Sciatic nerve (tissue), 2 donors: ENCODE data around the gene KATNAL1. TPM values are rescaled to one million over a fixed set of nuclear protein-coding genes. Genes with fewer than 3 reads are reported as not detected.
"Not testable (repeated sequence)": the region's sequence is repeated elsewhere in the genome, so short reads cannot be mapped to it uniquely, and the experiment has no call there.

Source experiments
- ATAC-seq: fragments of 200-7000 bp; cut with Tn5 transposase; one replicate; pipeline ENCODE4 v1.9.1; 2020; ENCODE audit warnings: mild to moderate bottlenecking, moderate library complexity
- DNase-seq: peaks from one replicate; pipeline ENCODE4 v3.0.0-alpha.2; 2020; ENCODE audit warnings: low spot score
- intact Hi-C: fragments of 100-400 bp; cut with DNase I; formaldehyde crosslinking; loops from one replicate; pipeline ENCODE4 v1.14.2; 2022
- total RNA-seq: library from RNA; stranded (reverse); fragmentation: NEBNext Ultra II Directional; extraction: Animal tissue kit (Norgen Biotek cat#: 25700); gene quantifications from one replicate; pipeline ENCODE4 v1.2.1, GENCODE V29; 2021
- donor health status: DM: no; HTN: no; CAD: no.
- donor health status: DM: no; HTN: no; CAD: no.

The KATNAL1 gene
- total RNA-seq, 1 donor from 2014 or later = 53.3 TPM

DNA sequence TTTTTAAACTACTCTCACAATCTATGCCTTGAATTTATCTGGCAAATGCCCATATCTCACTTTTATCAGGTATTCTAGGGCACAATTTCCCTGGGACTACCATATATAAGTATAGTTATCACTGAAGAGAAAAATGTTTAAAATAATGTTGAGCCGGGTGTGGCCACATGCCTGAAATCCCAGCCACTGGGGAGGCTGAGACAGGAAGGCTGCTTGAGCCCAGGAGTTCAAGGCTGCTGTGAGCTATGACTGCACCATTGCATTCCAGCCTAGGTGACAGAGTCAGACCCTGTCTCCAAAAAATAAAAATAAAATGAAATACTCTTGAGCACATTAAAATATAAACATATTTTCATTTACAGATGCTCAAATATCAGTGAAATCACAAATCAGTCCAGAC, 4.1 kb downstream of the KATNAL1 start:
- DNase-seq (no peak), ATAC-seq (no peak)
- intact Hi-C loops = no loop called here

DNA sequence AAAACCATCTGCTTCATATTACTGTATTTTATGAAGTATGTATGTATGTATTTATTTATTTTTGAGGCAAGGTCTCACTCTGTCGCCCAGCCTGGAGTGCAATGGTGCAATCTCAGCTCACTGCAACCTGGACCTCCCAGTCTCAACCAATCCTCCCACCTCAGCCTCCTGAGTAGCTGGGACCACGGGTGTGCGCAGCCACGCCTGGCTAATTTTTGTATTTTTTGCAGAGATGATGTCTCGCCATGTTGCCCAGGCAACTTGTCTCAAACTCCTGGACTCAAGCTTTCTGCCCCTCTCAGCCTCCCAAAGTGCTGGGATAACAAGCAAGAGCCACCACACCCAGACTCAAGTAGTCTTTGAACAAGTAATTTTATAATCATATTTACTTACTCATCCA, 5.5 kb downstream of the KATNAL1 start:
- intact Hi-C loops = no loop called here
- ATAC-seq (no peak), DNase-seq (no peak)

DNA sequence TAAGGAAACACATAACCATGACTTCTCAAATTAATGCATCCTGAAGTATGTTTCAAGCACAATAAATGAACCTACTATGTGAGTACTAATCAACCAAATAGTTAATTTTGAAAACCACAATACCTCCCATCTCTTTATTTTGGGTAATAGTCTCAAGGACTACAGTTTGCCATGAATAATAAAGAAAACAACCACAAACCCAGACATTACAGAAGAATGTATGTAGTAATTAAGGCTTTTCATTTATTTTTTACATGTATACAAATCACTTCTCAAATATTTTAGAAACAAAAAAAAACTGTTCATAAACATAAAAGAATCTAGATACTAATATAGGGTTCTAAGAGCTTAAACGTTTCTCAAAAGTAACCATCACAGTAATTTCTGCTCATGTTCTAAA, 6.8 kb downstream of the KATNAL1 start:
- no peak for DNase-seq
- intact Hi-C loops = no loop called here
- no peak for ATAC-seq

DNA sequence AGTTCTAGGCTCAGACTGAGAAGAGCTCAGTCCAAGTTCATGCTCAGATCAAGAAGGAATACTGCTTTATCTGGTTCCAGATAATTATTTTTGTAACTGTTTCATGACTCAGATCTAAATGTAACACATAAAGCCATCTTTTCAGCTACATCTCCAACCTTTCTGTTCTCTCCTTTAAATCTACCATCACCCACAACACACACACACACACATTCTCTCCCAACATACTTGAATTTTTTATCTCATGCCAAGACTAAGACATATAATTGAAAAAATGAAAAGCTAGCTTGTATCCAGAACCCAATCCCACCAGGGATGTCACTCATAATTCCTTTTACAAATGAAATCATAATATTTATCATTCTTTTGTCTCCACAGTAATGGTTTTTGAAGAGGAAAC, 7.6 kb downstream of the KATNAL1 start:
- intact Hi-C loops = no loop called here
- DNase-seq (no peak), ATAC-seq (no peak)

DNA sequence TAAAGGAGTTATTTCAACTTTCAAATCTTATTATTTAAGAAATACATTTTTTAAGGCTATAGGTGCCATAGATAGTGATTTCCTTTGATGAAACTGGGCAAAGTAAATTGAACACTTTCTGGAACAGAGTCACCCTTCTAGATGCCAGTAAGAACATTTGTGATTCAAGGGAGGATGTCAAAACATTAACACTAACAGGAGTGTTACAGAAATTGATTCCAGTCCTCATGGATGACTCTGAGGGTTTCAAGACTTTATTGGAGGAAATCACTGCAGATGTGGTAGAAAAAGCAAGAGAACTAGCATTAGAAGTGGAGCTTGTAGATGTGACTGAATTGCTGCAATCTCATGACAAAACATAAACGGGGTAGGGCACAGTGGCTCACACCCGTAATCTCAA, 12.2 kb downstream of the KATNAL1 start:
- DNase-seq (no peak), ATAC-seq (no peak)
- intact Hi-C loops = no loop called here

DNA sequence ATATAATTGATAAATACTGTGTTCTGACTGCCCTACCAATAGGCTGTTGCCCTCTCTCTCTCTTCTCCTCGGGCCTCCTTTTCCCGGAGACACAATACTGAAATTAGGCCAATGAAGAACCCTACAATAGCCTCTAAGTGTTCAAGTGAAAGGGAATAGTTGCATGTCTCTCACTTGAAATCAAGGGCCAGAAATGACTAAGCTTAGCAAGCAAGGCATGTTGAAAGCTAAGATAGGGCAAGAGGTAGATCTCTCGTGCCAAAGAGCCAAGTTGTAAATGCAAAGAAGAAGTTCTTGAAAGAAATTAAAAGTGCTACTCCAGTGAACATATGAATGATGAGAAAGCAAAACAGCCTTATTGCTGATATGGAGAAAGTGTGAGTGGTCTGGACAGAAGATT, 13.3 kb downstream of the KATNAL1 start:
- intact Hi-C loops = no loop called here

DNA sequence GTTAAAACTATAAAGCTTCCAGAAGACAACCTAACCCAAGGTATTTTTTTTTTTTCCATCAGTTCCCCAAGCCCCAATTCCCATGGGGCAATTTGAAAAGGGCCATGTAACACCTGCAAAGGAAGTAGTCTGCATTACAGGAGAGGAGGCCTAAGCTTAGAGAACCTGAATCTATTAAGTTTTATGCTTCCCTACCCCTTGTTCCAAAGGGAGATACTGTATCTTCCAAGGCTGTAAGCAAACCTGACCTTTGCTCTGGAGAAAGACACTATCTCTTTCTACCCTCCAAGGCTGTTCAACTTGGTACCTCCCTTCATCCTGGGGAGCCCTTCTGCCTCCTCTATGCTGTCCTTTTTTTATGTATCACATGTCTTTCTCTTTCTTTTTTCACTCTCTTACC, 15.0 kb downstream of the KATNAL1 start:
- ATAC-seq (no peak), DNase-seq (no peak)
- intact Hi-C loops = no loop called here

More for the DNA sequence above, 13.3 kb downstream of the KATNAL1 start:
- no peak for DNase-seq
- no peak for ATAC-seq

DNA sequence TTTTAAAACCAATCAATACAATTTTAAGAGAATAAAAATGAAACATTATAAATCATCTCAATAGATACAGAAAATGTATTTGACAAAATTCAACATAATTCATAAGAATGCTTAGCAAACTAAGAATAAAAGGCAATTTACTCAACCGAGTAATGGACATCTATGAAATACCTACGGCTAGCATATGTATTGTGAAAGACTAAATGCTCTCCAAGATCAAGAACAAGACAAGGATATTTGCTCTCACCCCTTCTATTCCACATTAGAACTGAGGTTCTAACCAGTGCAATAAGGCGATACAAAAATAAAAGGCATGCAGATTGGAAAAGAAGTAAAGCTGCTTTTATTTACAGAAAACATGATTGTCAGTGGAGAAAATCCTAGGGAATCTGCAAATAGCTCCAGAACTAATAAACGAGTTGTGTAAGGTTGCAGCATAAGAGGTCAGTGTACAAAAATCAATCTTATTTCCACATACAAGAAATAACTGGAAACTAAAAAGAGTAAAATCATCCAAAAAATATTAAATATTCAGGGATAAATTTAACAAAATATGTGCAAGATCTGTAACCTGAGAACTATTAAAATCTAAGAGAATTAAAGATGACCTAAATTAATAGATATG, 16.4 kb downstream of the KATNAL1 start:
- no peak for ATAC-seq
- DNase-seq = no peak

DNA sequence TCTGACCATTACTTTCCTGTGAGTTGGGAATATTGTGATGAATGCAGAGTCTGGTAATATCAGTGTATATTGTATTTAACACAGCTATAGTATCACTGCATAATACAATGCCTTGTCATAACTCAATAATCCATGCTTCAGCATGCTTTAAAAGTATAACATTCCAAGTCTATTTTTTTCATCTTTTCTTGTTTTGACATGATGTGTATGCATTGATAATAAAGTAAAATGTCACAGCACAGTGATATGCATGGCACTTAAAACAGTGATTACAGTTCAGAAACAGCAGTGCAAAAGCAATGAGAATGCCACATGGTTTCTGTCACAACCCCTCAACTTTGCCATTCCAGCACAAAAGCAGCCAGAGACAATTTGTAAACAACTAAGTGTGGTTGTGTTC, 17.8 kb downstream of the KATNAL1 start:
- DNase-seq (no peak), ATAC-seq (no peak)
- intact Hi-C loops = no loop called here

More for the DNA sequence above, 16.4 kb downstream of the KATNAL1 start:
- intact Hi-C loops = no loop called here

DNA sequence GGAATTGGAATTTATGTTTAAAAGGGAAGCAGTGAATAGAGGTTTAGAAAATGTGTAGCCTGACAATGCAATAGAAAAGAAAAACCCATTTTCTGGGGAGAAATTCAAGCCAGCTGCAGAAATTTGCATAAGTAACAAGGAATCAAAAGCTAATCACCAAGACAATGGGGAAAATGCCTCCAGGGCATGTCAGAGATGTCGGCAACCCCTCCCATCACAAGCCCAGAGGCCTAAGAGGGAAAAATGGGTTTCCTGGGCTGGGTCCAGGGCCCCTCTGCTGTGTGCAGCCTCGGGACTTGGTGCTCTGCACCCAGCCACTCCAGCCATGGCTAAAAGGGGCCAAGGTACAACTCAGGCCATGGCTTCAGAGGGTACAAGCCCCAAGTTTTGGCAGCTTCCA, 21.3 kb downstream of the KATNAL1 start:
- DNase-seq, ATAC-seq, intact Hi-C loops: not testable (repeated sequence)

DNA sequence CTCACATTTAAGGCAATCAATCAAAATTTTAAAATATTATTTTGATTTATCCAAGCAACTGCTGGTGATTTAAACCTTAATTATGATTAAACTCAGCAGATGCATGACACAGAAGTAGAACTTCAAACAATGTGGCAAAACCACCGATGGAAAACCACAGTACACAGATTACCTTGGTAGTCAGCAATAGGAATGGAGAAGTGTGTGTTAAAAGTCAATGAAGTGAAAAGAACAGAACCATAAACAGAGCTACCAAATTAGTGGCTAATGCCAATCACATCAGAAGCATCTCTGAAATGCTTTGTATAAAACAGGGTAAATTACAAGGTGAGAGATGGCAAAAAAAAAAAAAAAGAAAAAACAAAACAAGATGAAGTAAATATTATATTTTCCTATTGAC, 31.2 kb downstream of the KATNAL1 start:
- ATAC-seq (no peak), DNase-seq (no peak)
- intact Hi-C loops = no loop called here

DNA sequence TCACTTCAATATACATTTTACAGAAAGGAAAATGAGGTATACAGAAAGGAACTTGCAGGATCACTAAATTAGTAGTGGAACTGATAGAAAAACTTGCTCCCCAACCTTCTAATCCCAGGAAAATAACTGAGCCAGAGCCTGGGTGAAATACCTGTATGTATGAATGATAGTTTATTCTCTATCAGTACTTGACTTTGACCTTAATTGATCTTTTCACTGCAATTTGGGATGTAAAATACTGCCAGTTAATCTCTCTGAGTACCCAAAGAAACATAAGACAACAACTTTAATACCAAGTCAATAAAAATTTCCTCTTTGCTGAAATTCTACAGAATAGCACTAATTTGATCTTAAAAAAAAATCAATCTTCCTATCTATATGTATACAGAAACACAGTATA, 33.3 kb downstream of the KATNAL1 start:
- intact Hi-C loops = no loop called here
- ATAC-seq = no peak
- no peak for DNase-seq

DNA sequence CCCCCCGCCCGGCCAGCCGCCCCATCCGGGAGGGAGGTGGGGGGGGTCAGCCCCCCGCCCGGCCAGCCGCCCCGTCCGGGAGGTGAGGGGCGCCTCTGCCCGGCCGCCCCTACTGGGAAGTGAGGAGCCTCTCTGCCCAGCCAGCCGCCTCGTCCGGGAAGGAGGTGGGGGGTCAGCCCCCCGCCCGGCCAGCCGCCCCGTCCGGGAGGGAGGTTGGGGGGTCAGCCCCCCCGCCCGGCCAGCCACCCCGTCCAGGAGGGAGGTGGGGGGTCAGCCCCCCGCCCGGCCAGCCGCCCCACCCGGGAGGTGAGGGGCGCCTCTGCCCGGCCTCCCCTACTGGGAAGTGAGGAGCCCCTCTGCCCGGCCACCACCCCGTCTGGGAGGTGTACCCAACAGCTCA, 37.3 kb downstream of the KATNAL1 start:
- intact Hi-C loops, DNase-seq, ATAC-seq: not testable (repeated sequence)

DNA sequence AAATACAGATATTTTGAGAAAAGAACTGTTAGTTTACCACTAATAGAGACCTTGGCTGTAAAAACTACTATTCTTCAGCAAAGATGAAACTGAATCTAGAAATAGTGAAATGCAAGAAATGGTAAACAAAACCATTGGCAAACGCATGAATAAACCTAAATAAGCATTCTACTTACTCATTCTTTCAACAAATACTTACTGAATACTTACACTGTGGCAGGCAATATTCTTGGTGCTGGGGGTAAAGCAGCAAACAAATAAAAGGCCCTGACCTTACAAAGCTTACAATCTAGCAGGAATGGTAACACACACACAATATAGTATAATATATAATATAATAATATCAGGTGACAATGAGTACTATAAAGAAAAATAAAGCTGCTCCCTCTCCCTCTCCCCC, 38.7 kb downstream of the KATNAL1 start:
- DNase-seq = no peak
- ATAC-seq = no peak
- intact Hi-C loops = no loop called here

DNA sequence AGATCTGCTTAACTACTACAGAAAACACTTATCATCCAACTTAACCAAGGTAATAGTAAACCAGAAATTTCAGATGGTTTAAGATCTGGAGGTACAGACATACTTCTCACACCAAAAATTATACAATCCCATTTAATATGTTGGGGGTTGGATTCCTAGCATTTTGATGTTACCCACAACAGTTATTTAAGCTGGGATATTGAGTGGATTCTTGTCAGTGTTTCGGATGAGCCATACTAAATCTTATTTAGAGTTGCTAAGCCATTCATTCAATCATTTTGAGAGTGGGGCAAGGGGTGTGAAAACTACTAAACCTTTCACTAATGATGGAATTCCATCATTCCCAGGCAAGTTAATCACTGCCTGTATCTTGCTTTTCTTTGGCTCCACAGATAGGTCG, 40.6 kb downstream of the KATNAL1 start:
- DNase-seq (no peak), ATAC-seq (no peak)
- intact Hi-C loops = no loop called here

DNA sequence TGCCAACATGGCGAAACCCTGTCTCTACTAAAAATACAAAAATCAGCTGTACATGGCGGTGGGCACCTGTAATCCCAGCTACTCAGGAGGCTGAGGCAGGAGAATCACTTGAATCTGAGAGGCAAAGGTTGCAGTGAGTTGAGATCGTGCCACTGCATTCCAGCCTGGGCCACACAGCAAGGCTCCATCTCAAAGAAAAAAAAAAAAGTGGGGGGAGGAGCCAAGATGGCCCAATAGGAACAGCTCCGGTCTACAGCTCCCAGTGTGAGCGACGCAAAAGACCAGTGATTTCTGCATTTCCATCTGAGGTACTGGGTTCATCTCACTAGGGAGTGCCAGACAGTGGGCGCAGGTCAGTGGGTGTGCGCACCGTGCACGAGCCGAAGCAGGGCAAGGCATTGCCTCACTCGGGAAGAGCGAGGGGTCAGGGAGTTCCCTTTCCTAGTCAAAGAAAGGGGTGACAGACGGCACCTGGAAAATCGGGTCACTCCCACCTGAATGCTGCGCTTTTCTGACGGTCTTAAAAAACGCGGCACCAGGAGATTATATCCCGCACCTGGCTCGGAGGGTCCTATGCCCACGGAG, 48.1 kb downstream of the KATNAL1 start:
- intact Hi-C loops, ATAC-seq, DNase-seq: not testable (repeated sequence)

DNA sequence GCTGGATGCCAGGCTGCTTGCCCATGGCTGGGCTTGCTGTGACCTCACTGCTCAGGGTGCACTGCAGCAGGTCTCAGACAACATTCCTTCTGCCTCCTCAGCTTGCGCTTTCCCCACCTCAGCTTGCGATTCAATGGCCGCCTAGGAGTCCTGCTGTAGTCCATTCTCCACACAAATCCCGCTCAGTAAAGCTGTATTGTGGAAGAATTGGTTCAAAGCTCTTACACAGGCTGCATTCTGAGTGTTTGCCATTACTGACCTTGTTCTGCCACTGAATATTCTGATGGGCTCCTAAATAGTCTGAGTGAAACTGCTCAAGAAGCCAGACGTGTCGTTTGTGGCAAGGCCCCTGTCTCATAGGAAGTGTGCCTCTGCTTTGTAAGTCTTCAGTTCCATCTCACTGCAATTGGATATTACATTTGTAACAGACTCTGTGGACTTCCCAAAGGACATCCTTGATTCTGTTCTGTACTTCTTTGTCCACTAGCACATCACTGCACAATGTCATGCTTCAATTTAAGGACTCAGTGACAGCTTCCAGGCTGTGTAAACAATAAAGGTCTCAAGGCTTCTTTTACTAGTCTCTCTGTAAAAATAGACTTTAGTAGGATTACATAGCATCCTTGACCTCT, 49.8 kb downstream of the KATNAL1 start:
- no peak for DNase-seq
- intact Hi-C loops = no loop called here
- ATAC-seq = peak; percentile 51

DNA sequence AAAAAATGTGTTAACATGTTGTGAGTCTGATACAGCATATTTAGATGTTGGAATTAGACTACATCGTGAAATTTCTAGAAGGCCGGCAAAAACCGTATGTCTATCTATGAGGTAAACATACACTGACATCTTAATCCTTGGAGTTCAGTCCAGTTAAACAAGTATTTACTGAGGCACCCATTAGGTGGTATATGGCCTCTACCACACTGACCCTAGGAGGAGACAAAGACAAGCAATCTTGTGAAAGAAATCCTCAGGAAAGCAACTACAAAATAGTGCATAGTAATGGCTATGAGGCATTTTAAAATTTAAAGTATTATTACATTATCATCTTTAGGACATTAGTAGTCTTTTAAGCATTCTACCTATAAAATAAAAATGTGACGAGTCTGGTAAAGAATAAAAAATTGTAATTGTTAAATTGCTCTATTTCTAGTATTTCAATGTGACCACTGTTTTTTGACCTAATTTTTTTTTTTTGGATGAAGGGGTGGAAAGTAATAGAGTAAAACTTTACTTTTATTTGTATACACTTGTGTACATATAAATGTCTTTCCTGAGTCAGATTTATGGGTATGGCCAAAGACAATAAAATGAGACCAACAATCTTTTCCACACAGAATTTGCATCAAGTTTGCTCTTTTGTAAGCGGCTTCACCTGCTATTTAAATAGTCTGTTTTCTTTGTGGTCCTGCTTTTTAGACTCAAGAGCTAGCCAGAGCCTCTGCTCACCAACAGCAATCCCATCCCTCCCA, 50.5 kb downstream of the KATNAL1 start:
- ATAC-seq = peak; percentile 80
- no peak for DNase-seq
- intact Hi-C loops = no loop called here

DNA sequence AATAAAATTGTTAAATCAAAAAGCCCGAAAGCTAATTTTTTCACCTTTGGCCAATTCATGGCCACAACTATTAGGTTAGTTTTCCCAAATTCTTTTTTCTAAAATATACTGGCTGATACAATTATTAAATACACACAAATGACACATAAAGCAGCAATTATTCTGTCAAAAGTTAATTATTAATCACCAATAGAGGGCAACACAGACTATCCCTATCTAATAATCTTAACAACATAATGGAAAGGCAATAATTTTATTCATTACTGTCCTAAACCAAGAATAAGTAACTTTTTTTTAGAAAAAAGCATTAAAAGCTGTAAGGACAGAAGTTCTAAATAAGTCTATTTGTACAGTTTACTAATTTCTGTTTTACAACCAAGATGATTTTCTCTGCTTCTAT, 51.7 kb downstream of the KATNAL1 start:
- DNase-seq (no peak), ATAC-seq (peak; percentile 51)
- intact Hi-C loops = no loop called here

DNA sequence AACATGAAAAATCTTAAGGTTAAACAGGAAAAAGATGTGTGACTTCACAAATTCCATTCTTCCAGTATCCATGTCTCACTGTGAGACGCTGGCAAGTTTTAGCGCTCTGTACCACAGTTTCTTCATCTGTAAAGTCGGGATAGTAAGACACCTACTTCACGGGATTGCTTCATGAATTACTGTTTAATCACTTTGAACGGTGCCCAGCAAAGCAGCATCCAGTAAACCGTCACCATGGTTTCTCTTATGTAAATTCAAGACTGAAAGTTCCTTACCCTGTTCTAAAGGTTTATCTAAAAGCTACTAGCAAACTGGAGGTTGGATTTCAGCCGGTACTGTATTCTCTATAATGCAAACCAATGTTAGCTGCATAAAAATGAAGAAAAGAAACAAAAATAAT, 53.5 kb downstream of the KATNAL1 start:
- DNase-seq (no peak), ATAC-seq (no peak)
- intact Hi-C loops = no loop called here
